BE2C (cell line): ENCODE results near the gene C18orf63.

Experiments
- DNase-seq: peaks from one replicate; pipeline ENCODE4 v3.0.0-alpha.2; 2020
- H3K27me3 ChIP-seq: fragments of 250-450 bp; sonication (Bioruptor Pico); 2 replicates; pipeline ENCODE4 v1.5.1; 2020; ENCODE audit warnings: mild to moderate bottlenecking
- H3K36me3 ChIP-seq: fragments of 250-450 bp; sonication (Bioruptor Pico); 2 replicates; pipeline ENCODE4 v1.5.1; 2020; ENCODE audit warnings: mild to moderate bottlenecking
- H3K4me1 ChIP-seq: fragments of 250-450 bp; sonication (Bioruptor Pico); 2 replicates; pipeline ENCODE4 v1.5.1; 2020
- H3K4me3 ChIP-seq: 2 replicates; pipeline ENCODE4 v1.5.1; 2011; ENCODE audit warnings: low read depth, low read length
- H3K9me3 ChIP-seq: fragments of 250-450 bp; sonication (Bioruptor Pico); 2 replicates; pipeline ENCODE4 v1.5.1; 2020
- CTCF ChIP-seq: IDR thresholded peaks from 2 replicates; pipeline ENCODE4 v1.5.1; 2012; ENCODE audit warnings: mild to moderate bottlenecking, low read depth, low read length

The C18orf63 gene

GRCh38 chr18:74337912-74338309, 22.3 kb downstream of the C18orf63 start:
- H3K36me3 ChIP-seq = no peaks in the 10 kb centered on the region
- no peaks in the 10 kb centered on the region for H3K4me1 ChIP-seq
- no peaks in the 10 kb centered on the region for H3K9me3 ChIP-seq
- no peak for DNase-seq
- H3K4me3 ChIP-seq = no peak overlapping the region
- no peak for TF ChIP-seq CTCF
- H3K27me3 ChIP-seq = no peaks in the 10 kb centered on the region

- peak; percentile 25 for DNase-seq
- no peak overlapping the region for H3K4me3 ChIP-seq
- peak; percentile 57 for TF ChIP-seq CTCF
Measured at GRCh38 chr18:74342416-74343043, 26.9 kb downstream of the C18orf63 start.

GRCh38 chr18:74346206-74346605, 30.6 kb downstream of the C18orf63 start:
- no peaks in the 10 kb centered on the region for H3K27me3 ChIP-seq
- no peak overlapping the region for H3K4me3 ChIP-seq
- no peak for DNase-seq
- TF ChIP-seq CTCF = no peak
- H3K36me3 ChIP-seq = no peaks in the 10 kb centered on the region
- H3K9me3 ChIP-seq = no peaks in the 10 kb centered on the region
- peaks cover 4% of the 10 kb centered on the region; the same call in 1 of the 2 replicates for H3K4me1 ChIP-seq

More at GRCh38 chr18:74342416-74343043, 26.9 kb downstream of the C18orf63 start:
- no peaks in the 10 kb centered on the region for H3K9me3 ChIP-seq
- no peaks in the 10 kb centered on the region for H3K36me3 ChIP-seq
- H3K27me3 ChIP-seq = no peaks in the 10 kb centered on the region
- peaks cover 4% of the 10 kb centered on the region; the same call in 1 of the 2 replicates for H3K4me1 ChIP-seq

GRCh38 chr18:74348581-74348980, 32.9 kb downstream of the C18orf63 start:
- Histone ChIP-seq H3K4me1 (peaks cover 4% of the 10 kb centered on the region; the same call in 1 of the 2 replicates), H3K36me3 (no peaks in the 10 kb centered on the region), H3K9me3 (no peaks in the 10 kb centered on the region), H3K27me3 (no peaks in the 10 kb centered on the region), H3K4me3 (no peak overlapping the region)
- no peak for DNase-seq
- no peak for TF ChIP-seq CTCF

- Histone ChIP-seq H3K4me1 (no peaks in the 10 kb centered on the region), H3K9me3 (no peaks in the 10 kb centered on the region), H3K36me3 (no peaks in the 10 kb centered on the region), H3K4me3 (no peak overlapping the region), H3K27me3 (no peaks in the 10 kb centered on the region)
- DNase-seq = no peak
- no peak for TF ChIP-seq CTCF
Measured at GRCh38 chr18:74351354-74351753, 35.7 kb downstream of the C18orf63 start.

GRCh38 chr18:74353169-74353775, 37.6 kb downstream of the C18orf63 start:
- no peaks in the 10 kb centered on the region for H3K36me3 ChIP-seq
- H3K9me3 ChIP-seq = no peaks in the 10 kb centered on the region
- DNase-seq = peak; percentile 44
- H3K4me1 ChIP-seq = no peaks in the 10 kb centered on the region
- peak; percentile 70 for TF ChIP-seq CTCF
- H3K27me3 ChIP-seq = no peaks in the 10 kb centered on the region
- no peak overlapping the region for H3K4me3 ChIP-seq
